GM11168 (cell line): Measurements from ENCODE around the gene HMX1.

Experiments
- in situ Hi-C: fragments of 300-500 bp; cut with MboI; formaldehyde crosslinking; loops from one replicate; pipeline ENCODE4 v1.12.0; 2022; ENCODE audit warnings: low sequenced_read_pairs; ENCODE audit not compliant: unreplicated experiment

The HMX1 gene

GRCh38 chr4:8910100-8910821 is 38.6 kb upstream of the HMX1 start:
- in situ Hi-C loops = no loop called here

GRCh38 chr4:8909548-8909947 is 37.9 kb upstream of the HMX1 start:
- in situ Hi-C loops = no loop called here

- in situ Hi-C loops = no loop called here
These were observed 36.7 kb upstream of the HMX1 start for GRCh38 chr4:8908206-8908893.

- in situ Hi-C loops = no loop called here
These were observed 36.1 kb upstream of the HMX1 start for GRCh38 chr4:8907596-8908205.

GRCh38 chr4:8906991-8907595 is 35.5 kb upstream of the HMX1 start:
- in situ Hi-C loops = no loop called here

- in situ Hi-C loops = no loop called here
These were observed 35.0 kb upstream of the HMX1 start for GRCh38 chr4:8906668-8906970.

GRCh38 chr4:8905773-8906667 is 34.4 kb upstream of the HMX1 start:
- in situ Hi-C loops = no loop called here

- in situ Hi-C loops = no loop called here
These were observed 33.7 kb upstream of the HMX1 start for GRCh38 chr4:8905226-8905772.

- in situ Hi-C loops = no loop called here
These were observed 33.0 kb upstream of the HMX1 start for GRCh38 chr4:8904666-8905065.

GRCh38 chr4:8904041-8904501 is 32.4 kb upstream of the HMX1 start:
- in situ Hi-C loops = no loop called here

GRCh38 chr4:8901335-8901734 is 29.7 kb upstream of the HMX1 start:
- in situ Hi-C loops = no loop called here

GRCh38 chr4:8900588-8900987 is 28.9 kb upstream of the HMX1 start:
- in situ Hi-C loops = no loop called here

- in situ Hi-C loops = no loop called here
These were observed 26.8 kb upstream of the HMX1 start for GRCh38 chr4:8898419-8898818.

GRCh38 chr4:8897251-8898167 is 25.9 kb upstream of the HMX1 start:
- in situ Hi-C loops = no loop called here

- in situ Hi-C loops = no loop called here
These were observed 24.9 kb upstream of the HMX1 start for GRCh38 chr4:8896506-8896905.

- in situ Hi-C loops = no loop called here
These were observed 24.4 kb upstream of the HMX1 start for GRCh38 chr4:8896071-8896470.

GRCh38 chr4:8895295-8895694 is 23.7 kb upstream of the HMX1 start:
- in situ Hi-C loops = no loop called here

- in situ Hi-C loops = no loop called here
These were observed 22.8 kb upstream of the HMX1 start for GRCh38 chr4:8894424-8894816.
